HepG2 (cell line): Measurements from ENCODE around the gene FAM174C. TPM values are rescaled to one million over a fixed set of nuclear protein-coding genes. Genes with fewer than 3 reads are reported as not detected.
A peak's percentile ranks its signal among the peaks of the same experiment; 100 is the strongest.

ENCODE experiments used
- ATAC-seq: fragments of 200-7000 bp; cut with Tn5 transposase; 3 replicates; pipeline ENCODE4 v1.9.1; 2020; ENCODE audit warnings: mild to moderate bottlenecking, moderate library complexity
- BruUV-seq: library from RNA; stranded (reverse); fragments of 400-500 nt; replicated peaks from 2 replicates; lab custom pipeline; 2021; lab: Mats Ljungman, UMichigan
- CTCF ChIA-PET: fragments of 300-600 bp; formaldehyde crosslinking; extraction: SDS; loops from one replicate; lab custom pipeline; 2021; ENCODE audit warnings: low total read pairs, inconsistent platforms, low intra/inter-chr PET ratio; lab: Yijun Ruan, JAX
- POLR2A ChIA-PET: fragments of 350-600 bp; sonication (Branson Sonifier 250); formaldehyde crosslinking; loops from one replicate; lab custom pipeline; 2020; ENCODE audit warnings: antibody characterized with exemption, inconsistent platforms; lab: Yijun Ruan, JAX
- DNase-seq: peaks from one replicate; pipeline ENCODE4 v3.0.0-alpha.2; 2015; ENCODE audit warnings: low spot score
- FAIRE-seq: peaks from 3 replicates; lab custom pipeline; 2011; peaks lifted over from hg19 to GRCh38; lab: Jason Lieb, UNC
- H2AFZ ChIP-seq: one replicate; pipeline ENCODE4 v1.6.1; 2011; ENCODE audit warnings: low read length, inconsistent platforms
- H3K27ac ChIP-seq: fragments of 300-600 bp; 3 replicates; pipeline ENCODE4 v1.8.0; 2011; ENCODE audit warnings: mixed run types, mild to moderate bottlenecking, mixed read lengths, low read length, inconsistent platforms; ENCODE audit not compliant: insufficient read depth; ENCODE audit errors: extremely low read length
- H3K27me3 ChIP-seq, 2 experiments: fragments of 200-600 bp in 1 of 2; 2 replicates in 1 of 2; 3 replicates in 1 of 2; pipeline versions ENCODE4 v1.6.0 to v1.8.0; 2011; ENCODE audit warnings: low read length in 2 of 2, mild to moderate bottlenecking in 2 of 2, moderate library complexity in 2 of 2, inconsistent platforms in 1 of 2; ENCODE audit not compliant: insufficient read depth in 2 of 2, control insufficient read depth in 1 of 2
- H3K36me3 ChIP-seq, 2 experiments: fragments of 200-600 bp in 1 of 2; replicated peaks in 1 of 2; 2 replicates in 1 of 2; 3 replicates in 1 of 2; pipeline versions ENCODE4 v1.5.1 to v1.8.0; 2011; ENCODE audit warnings: low read length in 2 of 2, inconsistent platforms in 1 of 2; ENCODE audit not compliant: insufficient read depth in 2 of 2, control insufficient read depth in 1 of 2
- H3K4me1 ChIP-seq: 2 replicates; pipeline ENCODE4 v1.5.1; 2012; ENCODE audit warnings: low read length, inconsistent platforms; ENCODE audit not compliant: insufficient read depth
- H3K4me2 ChIP-seq: 2 replicates; pipeline ENCODE4 v1.6.0; 2011; ENCODE audit warnings: low read depth, low read length, inconsistent platforms
- H3K4me3 ChIP-seq, 3 experiments: fragments of 200-600 bp in 1 of 3; sonication (generic), shearing (Covaris generic) in 1 of 3; replicated peaks in 1 of 3; 2 replicates each; pipeline ENCODE4 v1.5.1; 2011 to 2016; ENCODE audit warnings: low read length in 3 of 3, inconsistent platforms in 2 of 3, low read depth in 2 of 3, mild to moderate bottlenecking in 2 of 3, control low read depth in 1 of 3, mixed read lengths in 1 of 3; ENCODE audit not compliant: insufficient read depth in 1 of 3
- H3K79me2 ChIP-seq: one replicate; pipeline ENCODE4 v1.6.1; 2011; ENCODE audit warnings: low read length, inconsistent platforms; ENCODE audit not compliant: insufficient read depth
- H3K9ac ChIP-seq: 2 replicates; pipeline ENCODE4 v1.6.0; 2011; ENCODE audit warnings: mild to moderate bottlenecking, low read depth, low read length, inconsistent platforms; ENCODE audit not compliant: insufficient read depth
- H3K9me3 ChIP-seq: 2 replicates; pipeline ENCODE4 v1.5.1; 2012; ENCODE audit warnings: mild to moderate bottlenecking, low read length
- H4K20me1 ChIP-seq: 2 replicates; pipeline ENCODE4 v1.6.0; 2011; ENCODE audit warnings: inconsistent platforms, mild to moderate bottlenecking, low read length, moderate library complexity; ENCODE audit not compliant: insufficient read depth
- ATM ChIP-seq: fragments of 450-650 bp; IDR thresholded peaks from 2 replicates; pipeline ENCODE4 v1.7.1; 2017; ENCODE audit warnings: mild to moderate bottlenecking, borderline replicate concordance
- EED ChIP-seq: sonication (generic); formaldehyde crosslinking; IDR thresholded peaks from 2 replicates; pipeline ENCODE4 v1.5.0; 2020; ENCODE audit warnings: mild to moderate bottlenecking, missing genetic modification reagents
- FOSL2 ChIP-seq: sonication (generic); formaldehyde crosslinking; IDR thresholded peaks from 2 replicates; pipeline ENCODE4 v1.4.0; 2020; ENCODE audit warnings: missing genetic modification reagents
- GABPA ChIP-seq, 2 experiments: IDR thresholded peaks; 2 replicates each; pipeline ENCODE4 v1.6.1; 2011 to 2016; ENCODE audit warnings: low read depth in 2 of 2, low read length in 1 of 2, missing biosample characterization in 1 of 2, missing genetic modification characterization in 1 of 2
- KDM2A ChIP-seq: sonication (generic); formaldehyde crosslinking; IDR thresholded peaks from 2 replicates; pipeline ENCODE4 v1.4.0; 2020; ENCODE audit warnings: low read depth, missing genetic modification reagents, borderline replicate concordance
- MTF2 ChIP-seq: sonication (generic); formaldehyde crosslinking; IDR thresholded peaks from 2 replicates; pipeline ENCODE4 v1.5.0; 2020; ENCODE audit warnings: missing genetic modification reagents, borderline replicate concordance
- NFE2L1 ChIP-seq: sonication (generic); formaldehyde crosslinking; IDR thresholded peaks from 2 replicates; pipeline ENCODE4 v1.4.0; 2020; ENCODE audit warnings: missing genetic modification reagents, mild to moderate bottlenecking, borderline replicate concordance
- PCBP2 ChIP-seq: fragments of 200-400 bp; formaldehyde crosslinking; optimal IDR thresholded peaks from 2 replicates; pipeline ENCODE3; 2018; ENCODE audit warnings: low read length, low read depth; ENCODE audit not compliant: poor library complexity, severe bottlenecking
- RXRA ChIP-seq: sonication (generic); formaldehyde crosslinking; IDR thresholded peaks from 2 replicates; pipeline ENCODE4 v1.5.1; 2020; ENCODE audit warnings: missing genetic modification reagents
- TEAD3 ChIP-seq: optimal IDR thresholded peaks from 2 replicates; pipeline ENCODE3; 2016; ENCODE audit warnings: borderline replicate concordance
- XRCC5 ChIP-seq: fragments of 200-400 bp; formaldehyde crosslinking; optimal IDR thresholded peaks from 2 replicates; pipeline ENCODE3; 2017; ENCODE audit warnings: mild to moderate bottlenecking, low read length
- YEATS4 ChIP-seq: sonication (generic); formaldehyde crosslinking; IDR thresholded peaks from 2 replicates; pipeline ENCODE4 v1.4.0; 2020; ENCODE audit warnings: missing genetic modification reagents, borderline replicate concordance
- ZFP1 ChIP-seq: IDR thresholded peaks from 2 replicates; pipeline ENCODE4 v1.6.1; 2016
- ZFP37 ChIP-seq: sonication (generic); formaldehyde crosslinking; IDR thresholded peaks from 2 replicates; pipeline ENCODE4 v1.4.0; 2020; ENCODE audit warnings: missing genetic modification reagents, borderline replicate concordance
- ZFX ChIP-seq: sonication (generic); formaldehyde crosslinking; IDR thresholded peaks from 2 replicates; pipeline ENCODE4 v1.4.0; 2020; ENCODE audit warnings: mild to moderate bottlenecking, low read depth, missing genetic modification reagents, moderate library complexity
- ZFY ChIP-seq: sonication (generic); formaldehyde crosslinking; IDR thresholded peaks from 2 replicates; pipeline ENCODE4 v1.4.0; 2020; ENCODE audit warnings: missing genetic modification reagents
- ZNF225 ChIP-seq: sonication (generic); formaldehyde crosslinking; IDR thresholded peaks from 2 replicates; pipeline ENCODE4 v1.4.0; 2020; ENCODE audit warnings: mild to moderate bottlenecking, missing genetic modification reagents
- ZNF598 ChIP-seq: sonication (generic); formaldehyde crosslinking; IDR thresholded peaks from 2 replicates; pipeline ENCODE4 v1.5.1; 2020; ENCODE audit warnings: mild to moderate bottlenecking, missing genetic modification reagents, borderline replicate concordance
- ZNF605 ChIP-seq: sonication (generic); formaldehyde crosslinking; IDR thresholded peaks from 2 replicates; pipeline ENCODE4 v1.8.0; 2022; ENCODE audit warnings: mild to moderate bottlenecking, missing genetic modification reagents
- WGBS: methylation state at CpG from one replicate; pipeline ENCODE4 v1.1.6; 2017; ENCODE audit warnings: low lambda C conversion rate; 5-methylcytosine and 5-hydroxymethylcytosine counted together
- in situ Hi-C: cut with HindIII; loops from 2 replicates; pipeline ENCODE4 v1.10.0; 2017; ENCODE audit warnings: low pct_unique_long_range_greater_than_20kb; ENCODE audit not compliant: extremely low pct_ligation_motif_present
- intact Hi-C: fragments of 100-400 bp; cut with micrococcal nuclease; formaldehyde crosslinking; loops from one replicate; pipeline ENCODE4 v1.10.0; 2022; ENCODE audit not compliant: unreplicated experiment
- polyA plus RNA-seq, 8 experiments: library from polyadenylated mRNA; depleted of rRNA in 3 of 8; stranded (reverse) in 7 of 8; unstranded in 1 of 8; fragments of >200 nt; fragmentation: Illumina TruSeq in 4 of 8; extraction: Trizol in 4 of 8; gene quantifications; 2 replicates each; pipeline versions ENCODE4 v1.2.1 to v1.2.3, GENCODE V29; 2011 to 2016; ENCODE audit warnings: low read depth in 4 of 8, missing spikeins in 1 of 8, mixed read lengths in 1 of 8; ENCODE audit not compliant: insufficient read depth in 1 of 8
- total RNA-seq, 5 experiments: library from RNA; depleted of rRNA; stranded (reverse); fragments of >200 nt; fragmentation: Illumina TruSeq; extraction: Trizol; gene quantifications; 2 replicates each; pipeline ENCODE4 v1.2.3, GENCODE V29; 2016; ENCODE audit warnings: low read depth in 1 of 5
- TF ChIP-seq, protein P1 (sequence below): sonication (generic); formaldehyde crosslinking; IDR thresholded peaks from 2 replicates; pipeline ENCODE4 v1.8.0; 2023; ENCODE audit warnings: mild to moderate bottlenecking, missing genetic modification reagents
- TF ChIP-seq, protein P2 (sequence below): sonication (generic); formaldehyde crosslinking; IDR thresholded peaks from 2 replicates; pipeline ENCODE4 v1.5.0; 2020; ENCODE audit warnings: mild to moderate bottlenecking, missing genetic modification reagents

Gene FAM174C
- total and polyA plus RNA-seq, 2 of the 13 experiments (the other 11 are each of a cell fraction or from before 2014, with no cell fraction given), result 19.5 to 31.3 TPM

DNA sequence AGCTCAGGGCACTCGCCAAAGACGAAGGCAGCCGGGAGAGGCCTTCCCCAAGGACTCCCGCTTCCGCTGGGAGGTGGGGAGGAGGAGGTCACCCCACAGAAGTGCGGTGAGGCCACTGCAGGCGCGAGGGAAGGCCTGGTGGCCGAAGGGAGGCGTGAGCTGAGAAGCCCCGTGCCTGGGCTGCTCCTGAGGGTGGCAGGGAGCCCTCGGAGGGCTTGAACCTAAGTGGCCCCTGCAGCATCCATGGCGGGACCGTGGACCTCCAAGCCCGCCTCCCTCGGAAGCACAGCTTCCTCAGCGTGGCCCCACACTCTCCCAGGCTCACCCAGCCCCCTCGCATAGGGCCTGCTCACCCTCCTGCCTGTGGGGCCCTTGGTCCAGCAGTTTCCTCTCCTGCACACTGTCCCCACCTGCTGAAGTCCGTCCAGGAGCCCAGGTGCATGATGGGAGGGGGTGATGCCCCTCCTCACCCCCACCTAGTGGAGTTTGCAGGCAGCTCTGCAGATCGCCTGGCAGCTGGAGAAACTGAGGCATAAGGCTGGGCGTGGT, 36.3 kb downstream of the FAM174C start (continued):
- TF ChIP-seq ZNF598 (CRISPR knock-in tag) (0 out of 2 replicates have a peak, but pooled peaks have one; percentile 34), KDM2A (CRISPR knock-in tag) (peak; percentile 42; the same call in 1 of the 2 replicates), ZFX (CRISPR knock-in tag) (peak; percentile 66), ZFP1 (CRISPR knock-in tag) (no peak), ATM (no peak)

DNA sequence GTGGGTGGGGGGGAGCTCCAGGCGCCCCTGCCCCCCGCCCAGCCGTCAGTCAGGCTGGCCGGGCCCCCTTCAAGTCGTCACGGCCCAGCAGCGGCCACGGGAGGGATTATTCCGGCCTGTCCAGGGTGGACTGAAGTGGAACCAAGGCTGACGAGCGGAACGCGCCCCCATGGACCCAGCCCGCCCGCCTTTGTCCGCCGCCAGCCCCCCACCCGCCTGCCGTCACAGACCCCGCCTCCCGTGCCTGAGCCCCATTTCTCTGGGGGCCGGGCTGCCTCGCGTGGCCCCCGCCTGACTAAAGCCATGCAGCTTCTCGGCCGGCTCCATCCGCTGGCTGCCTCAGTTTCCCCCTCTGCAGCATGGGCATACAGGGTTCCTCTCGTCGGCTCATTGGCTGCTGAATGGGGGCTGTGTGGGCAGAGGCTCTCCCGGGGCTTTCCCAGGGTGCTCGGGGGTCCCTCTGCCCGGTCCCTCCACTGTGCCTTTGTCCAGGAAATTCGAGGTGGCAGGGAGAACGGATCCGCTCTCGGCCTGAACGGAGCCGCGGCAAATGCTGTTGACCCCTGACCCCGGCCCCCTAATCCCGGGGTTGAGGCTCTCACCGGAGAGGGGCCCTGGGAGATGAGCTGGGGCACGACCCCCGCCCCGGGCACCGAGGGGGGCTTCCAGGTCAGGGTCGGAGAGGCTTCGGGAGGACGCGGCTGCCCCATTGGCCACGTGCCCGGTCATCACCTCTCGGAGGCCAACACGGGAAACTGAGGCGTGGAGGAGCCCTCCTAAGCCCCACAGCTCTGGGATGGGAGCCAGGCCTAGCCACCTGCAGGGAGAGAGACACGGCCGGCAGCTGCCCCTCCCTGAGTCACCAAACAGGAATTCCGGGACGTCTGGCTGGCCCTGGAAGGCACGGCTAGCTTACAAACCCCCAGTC, 37.7 kb downstream of the FAM174C start:
- CTCF ChIA-PET, result no interaction called here
- in situ Hi-C loops, result no loop called here
- peak overlapping the region in 1 of 3 experiments; percentile 44; a peak in 1 of 6 replicates for H3K4me3 ChIP-seq
- TF ChIP-seq TEAD3 (CRISPR knock-in tag), result peak; percentile 55
- TF ChIP-seq, protein P1, sequence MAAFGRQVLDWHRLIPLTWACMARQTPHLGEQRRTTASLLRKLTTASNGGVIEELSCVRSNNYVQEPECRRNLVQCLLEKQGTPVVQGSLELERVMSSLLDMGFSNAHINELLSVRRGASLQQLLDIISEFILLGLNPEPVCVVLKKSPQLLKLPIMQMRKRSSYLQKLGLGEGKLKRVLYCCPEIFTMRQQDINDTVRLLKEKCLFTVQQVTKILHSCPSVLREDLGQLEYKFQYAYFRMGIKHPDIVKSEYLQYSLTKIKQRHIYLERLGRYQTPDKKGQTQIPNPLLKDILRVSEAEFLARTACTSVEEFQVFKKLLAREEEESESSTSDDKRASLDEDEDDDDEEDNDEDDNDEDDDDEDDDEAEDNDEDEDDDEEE, result no peak
- TF ChIP-seq RXRA (CRISPR knock-in tag), result no peak
- TF ChIP-seq ZNF225, result no peak
- TF ChIP-seq, protein P2, sequence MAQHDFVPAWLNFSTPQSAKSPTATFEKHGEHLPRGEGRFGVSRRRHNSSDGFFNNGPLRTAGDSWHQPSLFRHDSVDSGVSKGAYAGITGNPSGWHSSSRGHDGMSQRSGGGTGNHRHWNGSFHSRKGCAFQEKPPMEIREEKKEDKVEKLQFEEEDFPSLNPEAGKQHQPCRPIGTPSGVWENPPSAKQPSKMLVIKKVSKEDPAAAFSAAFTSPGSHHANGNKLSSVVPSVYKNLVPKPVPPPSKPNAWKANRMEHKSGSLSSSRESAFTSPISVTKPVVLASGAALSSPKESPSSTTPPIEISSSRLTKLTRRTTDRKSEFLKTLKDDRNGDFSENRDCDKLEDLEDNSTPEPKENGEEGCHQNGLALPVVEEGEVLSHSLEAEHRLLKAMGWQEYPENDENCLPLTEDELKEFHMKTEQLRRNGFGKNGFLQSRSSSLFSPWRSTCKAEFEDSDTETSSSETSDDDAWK, result no peak
- TF ChIP-seq ZFY (CRISPR knock-in tag), result 0 out of 2 replicates have a peak, but pooled peaks have one; percentile 27
- TF ChIP-seq GABPA (IDR thresholded peaks at IDR 0.05; ENCODE audit: low read depth, low read length), result 0 out of 2 replicates have a peak, but pooled peaks have one; percentile 2
- no peak for TF ChIP-seq GABPA (CRISPR knock-in tag; IDR thresholded peaks at IDR 0.05; ENCODE audit: low read depth)
- TF ChIP-seq ZNF605, result no peak; the same call in 1 of the 2 replicates
- peak; percentile 22 for TF ChIP-seq XRCC5
- TF ChIP-seq NFE2L1, result no peak
- TF ChIP-seq YEATS4 (CRISPR knock-in tag), result 0 out of 2 replicates have a peak, but pooled peaks have one; percentile 37
- TF ChIP-seq EED (CRISPR knock-in tag), result no peak
- no peak for TF ChIP-seq PCBP2
- TF ChIP-seq ZFP37 (CRISPR knock-in tag), result 0 out of 2 replicates have a peak, but pooled peaks have one; percentile 27
- peak; percentile 41; the same call in 1 of the 2 replicates for TF ChIP-seq MTF2
- peak; percentile 88 for TF ChIP-seq FOSL2

More for the DNA sequence above, 37.7 kb downstream of the FAM174C start:
- H3K79me2 ChIP-seq, result no peaks in the 10 kb centered on the region
- no peak overlapping the region for H2AFZ ChIP-seq
- peaks cover 8 to 45% of the 10 kb centered on the region in 2 experiments for H3K27me3 ChIP-seq
- H3K4me1 ChIP-seq, result peaks cover 56% of the 10 kb centered on the region
- DNase-seq, result no peak
- ATAC-seq, result peak; percentile 46
- H3K36me3 ChIP-seq, result no peaks in the 10 kb centered on the region
- FAIRE-seq, result no peak
- BruUV-seq, result no TSS peak
- 47% methylated on average over 20 of the region's 61 CpGs for WGBS
- intact Hi-C loops, result no loop called here
- H4K20me1 ChIP-seq, result no peaks in the 10 kb centered on the region
- peak overlapping the region; percentile 25 for H3K4me2 ChIP-seq
- H3K9ac ChIP-seq, result no peak overlapping the region
- H3K9me3 ChIP-seq, result no peaks in the 10 kb centered on the region
- POLR2A ChIA-PET, result interaction anchor here (0.8 to 1.5 kb wide), 6 partner anchors 9 to 60 kb away, joined by 3 to 7 read pairs (median 4); partner anchors contain the start of gene CIRBP
- H3K27ac ChIP-seq, result no peak overlapping the region
